Karpas-422 (cell line): ENCODE data around the gene DYNC2LI1. TPM values are rescaled to one million over a fixed set of nuclear protein-coding genes. Genes with fewer than 3 reads are reported as not detected.

Source experiments
- DNase-seq: peaks from one replicate; pipeline ENCODE4 v3.0.0-alpha.2; 2015
- H2AFZ ChIP-seq: fragments of 200-600 bp; sonication (generic); 2 replicates; pipeline ENCODE4 v1.6.1; 2014; ENCODE audit warnings: antibody characterized with exemption, low read length, mixed read lengths
- H3K27ac ChIP-seq: fragments of 200-600 bp; sonication (generic); 2 replicates; pipeline ENCODE4 v1.5.1; 2014; ENCODE audit warnings: mild to moderate bottlenecking, low read length, moderate library complexity
- H3K27me3 ChIP-seq: fragments of 200-600 bp; sonication (generic); 2 replicates; pipeline ENCODE4 v1.6.1; 2014; ENCODE audit warnings: low read length, mixed read lengths
- H3K36me3 ChIP-seq: fragments of 200-600 bp; sonication (generic); 2 replicates; pipeline ENCODE4 v1.6.1; 2014; ENCODE audit warnings: low read length, mixed read lengths; ENCODE audit not compliant: insufficient read depth
- H3K4me1 ChIP-seq: fragments of 200-600 bp; sonication (generic); 2 replicates; pipeline ENCODE4 v1.6.1; 2014; ENCODE audit warnings: mild to moderate bottlenecking, low read length, mixed read lengths
- H3K4me2 ChIP-seq: fragments of 200-600 bp; sonication (generic); 2 replicates; pipeline ENCODE4 v1.6.1; 2014; ENCODE audit warnings: low read length, low read depth, mild to moderate bottlenecking; ENCODE audit not compliant: poor library complexity, severe bottlenecking
- H3K4me3 ChIP-seq: fragments of 200-600 bp; sonication (generic); 2 replicates; pipeline ENCODE4 v1.5.1; 2014; ENCODE audit warnings: mild to moderate bottlenecking, antibody characterized with exemption, low read length, mixed read lengths
- H3K79me2 ChIP-seq: fragments of 200-600 bp; sonication (generic); 2 replicates; pipeline ENCODE4 v1.6.1; 2014; ENCODE audit warnings: mild to moderate bottlenecking, low read length, mixed read lengths
- H3K9ac ChIP-seq: fragments of 200-600 bp; sonication (generic); 2 replicates; pipeline ENCODE4 v1.6.0; 2014; ENCODE audit warnings: low read length
- H3K9me2 ChIP-seq: fragments of 200-600 bp; sonication (generic), shearing (Covaris generic); replicated peaks from 2 replicates; pipeline ENCODE4 v1.6.0; 2014; ENCODE audit warnings: mild to moderate bottlenecking, low read length, moderate library complexity; ENCODE audit not compliant: insufficient read depth
- H3K9me3 ChIP-seq: fragments of 300-700, 200-600 bp; sonication (generic); 2 replicates; pipeline ENCODE4 v1.6.1; 2014; ENCODE audit warnings: low read length, mixed read lengths
- H4K20me1 ChIP-seq: fragments of 200-600 bp; sonication (generic); 2 replicates; pipeline ENCODE4 v1.6.1; 2014; ENCODE audit warnings: mild to moderate bottlenecking, antibody characterized with exemption, low read length, low read depth; ENCODE audit not compliant: insufficient read depth
- total RNA-seq: library from RNA; depleted of rRNA; stranded (reverse); fragments of >200 nt; shearing (Covaris generic); gene quantifications from 2 replicates; pipeline ENCODE4 v1.2.3, GENCODE V29; 2014; ENCODE audit warnings: low replicate concordance

The DYNC2LI1 gene
- total RNA-seq, 1 experiment from 2014 or later = 36.9 TPM

GRCh38 chr2:43837831-43838559, 64.2 kb downstream of the DYNC2LI1 start:
- H3K9ac ChIP-seq = no peak overlapping the region
- H3K4me3 ChIP-seq = no peak overlapping the region
- H3K4me2 ChIP-seq = no peak overlapping the region
- no peaks in the 10 kb centered on the region for H3K4me1 ChIP-seq
- no peaks in the 10 kb centered on the region for H3K9me2 ChIP-seq
- H4K20me1 ChIP-seq = no peaks in the 10 kb centered on the region
- no peak overlapping the region for H2AFZ ChIP-seq
- H3K9me3 ChIP-seq = no peaks in the 10 kb centered on the region
- DNase-seq = no peak
- H3K79me2 ChIP-seq = no peaks in the 10 kb centered on the region
- H3K27ac ChIP-seq = no peak overlapping the region
- no peaks in the 10 kb centered on the region for H3K27me3 ChIP-seq
- H3K36me3 ChIP-seq = no peaks in the 10 kb centered on the region

GRCh38 chr2:43838560-43839267, 64.9 kb downstream of the DYNC2LI1 start, which contains the start of the genes ABCG5 and ABCG8:
Gene ABCG5, minus strand, starts transcription at chr2:43838839. Its CDS starts 160 bp downstream, at chr2:43838679.
Gene ABCG8, plus strand, starts transcription at chr2:43838971. Its CDS starts 83 bp downstream, at chr2:43839054.
- DNase-seq = no peak
- Histone ChIP-seq H3K9ac (no peak within 1 kb of the TSS), H3K27ac (no peak within 1 kb of the TSS), H2AFZ (no peak within 1 kb of the TSS), H4K20me1 (no peaks in the 10 kb centered on the region), H3K9me3 (no peaks in the 10 kb centered on the region), H3K4me3 (no peak within 1 kb of the TSS), H3K27me3 (no peaks in the 10 kb centered on the region), H3K79me2 (no peaks in the 10 kb centered on the region), H3K36me3 (no peaks in the 10 kb centered on the region), H3K4me1 (no peaks in the 10 kb centered on the region), H3K4me2 (no peak within 1 kb of the TSS), H3K9me2 (no peaks in the 10 kb centered on the region)

- DNase-seq = no peak
- H3K9ac ChIP-seq = no peak overlapping the region
- no peaks in the 10 kb centered on the region for H4K20me1 ChIP-seq
- H3K4me1 ChIP-seq = no peaks in the 10 kb centered on the region
- H3K9me2 ChIP-seq = no peaks in the 10 kb centered on the region
- no peak overlapping the region for H3K4me3 ChIP-seq
- no peak overlapping the region for H2AFZ ChIP-seq
- H3K9me3 ChIP-seq = no peaks in the 10 kb centered on the region
- no peak overlapping the region for H3K4me2 ChIP-seq
- H3K79me2 ChIP-seq = no peaks in the 10 kb centered on the region
- no peaks in the 10 kb centered on the region for H3K27me3 ChIP-seq
- no peak overlapping the region for H3K27ac ChIP-seq
- H3K36me3 ChIP-seq = no peaks in the 10 kb centered on the region
Measured at GRCh38 chr2:43839776-43840564, 66.1 kb downstream of the DYNC2LI1 start.

- DNase-seq = no peak
- no peaks in the 10 kb centered on the region for H3K9me3 ChIP-seq
- no peak overlapping the region for H2AFZ ChIP-seq
- H3K36me3 ChIP-seq = no peaks in the 10 kb centered on the region
- no peak overlapping the region for H3K9ac ChIP-seq
- no peaks in the 10 kb centered on the region for H3K9me2 ChIP-seq
- H3K79me2 ChIP-seq = no peaks in the 10 kb centered on the region
- no peaks in the 10 kb centered on the region for H4K20me1 ChIP-seq
- no peaks in the 10 kb centered on the region for H3K27me3 ChIP-seq
- no peak overlapping the region for H3K4me2 ChIP-seq
- no peak overlapping the region for H3K27ac ChIP-seq
- no peak overlapping the region for H3K4me3 ChIP-seq
- H3K4me1 ChIP-seq = no peaks in the 10 kb centered on the region
Measured at GRCh38 chr2:43840965-43841364, 67.1 kb downstream of the DYNC2LI1 start.

GRCh38 chr2:43841949-43842865, 68.4 kb downstream of the DYNC2LI1 start:
- no peaks in the 10 kb centered on the region for H3K79me2 ChIP-seq
- no peak overlapping the region for H3K4me2 ChIP-seq
- no peaks in the 10 kb centered on the region for H3K36me3 ChIP-seq
- H3K27me3 ChIP-seq = no peaks in the 10 kb centered on the region
- no peaks in the 10 kb centered on the region for H3K9me3 ChIP-seq
- DNase-seq = no peak
- H4K20me1 ChIP-seq = no peaks in the 10 kb centered on the region
- no peak overlapping the region for H3K27ac ChIP-seq
- H3K9ac ChIP-seq = no peak overlapping the region
- no peak overlapping the region for H2AFZ ChIP-seq
- H3K4me3 ChIP-seq = no peak overlapping the region
- H3K9me2 ChIP-seq = no peaks in the 10 kb centered on the region
- H3K4me1 ChIP-seq = no peaks in the 10 kb centered on the region

- Histone ChIP-seq H3K79me2 (no peaks in the 10 kb centered on the region), H4K20me1 (no peaks in the 10 kb centered on the region), H3K9ac (no peak overlapping the region), H3K36me3 (no peaks in the 10 kb centered on the region), H2AFZ (no peak overlapping the region), H3K9me3 (no peaks in the 10 kb centered on the region), H3K27me3 (no peaks in the 10 kb centered on the region), H3K9me2 (no peaks in the 10 kb centered on the region), H3K4me1 (no peaks in the 10 kb centered on the region), H3K27ac (no peak overlapping the region), H3K4me3 (no peak overlapping the region), H3K4me2 (no peak overlapping the region)
- no peak for DNase-seq
Measured at GRCh38 chr2:43842866-43843226, 69.0 kb downstream of the DYNC2LI1 start.

- no peak overlapping the region for H3K4me2 ChIP-seq
- no peaks in the 10 kb centered on the region for H3K27me3 ChIP-seq
- no peak for DNase-seq
- no peak overlapping the region for H3K4me3 ChIP-seq
- no peaks in the 10 kb centered on the region for H3K4me1 ChIP-seq
- no peaks in the 10 kb centered on the region for H3K79me2 ChIP-seq
- no peak overlapping the region for H3K9ac ChIP-seq
- H3K9me3 ChIP-seq = no peaks in the 10 kb centered on the region
- no peaks in the 10 kb centered on the region for H3K9me2 ChIP-seq
- H4K20me1 ChIP-seq = no peaks in the 10 kb centered on the region
- H2AFZ ChIP-seq = no peak overlapping the region
- no peak overlapping the region for H3K27ac ChIP-seq
- no peaks in the 10 kb centered on the region for H3K36me3 ChIP-seq
Measured at GRCh38 chr2:43845181-43845580, 71.3 kb downstream of the DYNC2LI1 start.
